GM18907 (cell line): Measurements from ENCODE around the gene AGAP4.
"Not testable (repeated sequence)": the region's sequence is repeated elsewhere in the genome, so short reads cannot be mapped to it uniquely, and the experiment has no call there.

Source experiments
- ATAC-seq: cut with Tn5 transposase; IDR thresholded peaks from one replicate; pipeline ENCODE4 v1.9.1; 2021; ENCODE audit warnings: mild to moderate bottlenecking, moderate library complexity; ENCODE audit not compliant: unreplicated experiment

The AGAP4 gene

DNA sequence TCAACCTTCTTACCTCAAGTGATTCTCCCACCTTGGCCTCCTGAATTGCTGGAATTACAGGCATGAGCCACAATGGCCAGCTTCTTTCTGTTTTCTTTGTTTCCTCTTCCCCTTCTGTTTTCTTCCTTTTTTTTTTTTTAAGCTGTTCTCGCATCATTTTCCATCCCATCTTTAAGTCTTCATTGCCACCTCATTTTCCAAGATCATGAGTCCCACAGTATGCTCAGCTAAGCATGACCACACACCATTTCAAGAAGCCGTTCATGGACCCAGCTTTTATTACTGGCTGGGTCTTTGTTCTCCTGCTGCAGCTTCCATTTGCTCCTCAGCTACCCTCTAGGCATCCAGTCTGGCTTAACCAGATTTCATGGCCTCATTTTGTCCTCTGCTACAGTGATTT is 52.5 kb downstream of the AGAP4 start:
- not testable (repeated sequence) for ATAC-seq

- ATAC-seq = not testable (repeated sequence)
Observed at GRCh38 chr10:45790694-45791426, 56.4 kb downstream of the AGAP4 start.

- ATAC-seq = not testable (repeated sequence)
Observed at GRCh38 chr10:45789991-45790390, 57.3 kb downstream of the AGAP4 start.

GRCh38 chr10:45787212-45787741 is 60.0 kb downstream of the AGAP4 start:
- not testable (repeated sequence) for ATAC-seq

GRCh38 chr10:45786217-45786616 is 61.1 kb downstream of the AGAP4 start:
- ATAC-seq = not testable (repeated sequence)
